AG10803 (cell line): Measurements from ENCODE around the gene CDC34.

Experiments
- DNase-seq: peaks from one replicate; pipeline ENCODE4 v3.0.0; 2010; ENCODE audit warnings: low read depth
- H3K4me3 ChIP-seq: 2 replicates; pipeline ENCODE4 v1.5.1; 2011; ENCODE audit warnings: mild to moderate bottlenecking, low read length, control low read depth
- TF ChIP-seq, protein P1 (sequence below): conservative IDR thresholded peaks from 2 replicates; pipeline ENCODE4 v1.5.1; 2011; ENCODE audit warnings: mild to moderate bottlenecking, low read length, control low read depth, inconsistent platforms

Gene CDC34

DNA sequence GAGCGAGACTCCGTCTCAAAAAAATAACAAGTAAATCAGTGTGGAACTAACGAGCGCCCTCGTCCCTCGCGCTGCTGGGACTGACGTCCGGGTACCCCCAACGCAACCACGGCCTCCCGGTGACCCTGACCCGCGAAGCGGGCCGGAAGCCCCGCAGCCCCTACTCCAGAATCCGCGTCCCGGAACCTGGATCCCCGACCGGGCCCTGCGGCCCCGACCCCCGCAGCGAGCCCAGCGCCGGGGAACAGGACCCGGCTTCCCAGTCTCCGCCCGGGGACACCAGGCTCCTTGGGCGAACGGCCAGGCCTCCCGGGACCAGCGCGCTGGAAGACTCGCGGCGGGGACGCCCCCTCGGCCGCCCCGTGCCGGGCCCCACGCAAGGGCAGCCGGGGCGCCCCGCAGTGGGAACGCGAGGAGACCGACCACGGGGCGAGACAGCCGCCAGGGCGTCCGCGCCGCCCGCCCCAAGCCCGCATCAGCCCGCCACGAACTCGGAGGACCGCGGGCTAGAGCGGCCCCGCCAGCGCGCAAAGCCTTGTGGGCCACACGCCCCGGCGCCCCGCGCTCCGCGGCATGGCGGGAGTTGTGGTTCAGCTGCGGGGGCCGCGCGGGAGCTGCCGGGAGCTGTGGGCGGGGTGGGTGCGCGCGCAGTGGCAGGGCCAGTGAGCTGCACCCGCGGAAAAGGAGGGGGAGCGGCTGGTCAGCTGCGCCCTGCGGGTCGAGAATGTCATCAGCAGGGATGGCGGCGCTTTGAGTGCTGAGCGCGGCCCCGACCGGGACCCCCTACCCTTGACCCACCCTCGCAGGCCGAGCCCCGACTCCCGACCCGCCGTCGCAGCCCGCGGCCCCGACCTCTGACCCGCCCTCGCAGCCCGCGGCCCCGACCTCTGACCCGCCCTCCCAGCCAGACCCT lies 42.8 kb upstream of the CDC34 start:
- peak; percentile 95 for DNase-seq
- TF ChIP-seq, protein P1, sequence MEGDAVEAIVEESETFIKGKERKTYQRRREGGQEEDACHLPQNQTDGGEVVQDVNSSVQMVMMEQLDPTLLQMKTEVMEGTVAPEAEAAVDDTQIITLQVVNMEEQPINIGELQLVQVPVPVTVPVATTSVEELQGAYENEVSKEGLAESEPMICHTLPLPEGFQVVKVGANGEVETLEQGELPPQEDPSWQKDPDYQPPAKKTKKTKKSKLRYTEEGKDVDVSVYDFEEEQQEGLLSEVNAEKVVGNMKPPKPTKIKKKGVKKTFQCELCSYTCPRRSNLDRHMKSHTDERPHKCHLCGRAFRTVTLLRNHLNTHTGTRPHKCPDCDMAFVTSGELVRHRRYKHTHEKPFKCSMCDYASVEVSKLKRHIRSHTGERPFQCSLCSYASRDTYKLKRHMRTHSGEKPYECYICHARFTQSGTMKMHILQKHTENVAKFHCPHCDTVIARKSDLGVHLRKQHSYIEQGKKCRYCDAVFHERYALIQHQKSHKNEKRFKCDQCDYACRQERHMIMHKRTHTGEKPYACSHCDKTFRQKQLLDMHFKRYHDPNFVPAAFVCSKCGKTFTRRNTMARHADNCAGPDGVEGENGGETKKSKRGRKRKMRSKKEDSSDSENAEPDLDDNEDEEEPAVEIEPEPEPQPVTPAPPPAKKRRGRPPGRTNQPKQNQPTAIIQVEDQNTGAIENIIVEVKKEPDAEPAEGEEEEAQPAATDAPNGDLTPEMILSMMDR: no peak
- H3K4me3 ChIP-seq: peak overlapping the region; percentile 73

DNA sequence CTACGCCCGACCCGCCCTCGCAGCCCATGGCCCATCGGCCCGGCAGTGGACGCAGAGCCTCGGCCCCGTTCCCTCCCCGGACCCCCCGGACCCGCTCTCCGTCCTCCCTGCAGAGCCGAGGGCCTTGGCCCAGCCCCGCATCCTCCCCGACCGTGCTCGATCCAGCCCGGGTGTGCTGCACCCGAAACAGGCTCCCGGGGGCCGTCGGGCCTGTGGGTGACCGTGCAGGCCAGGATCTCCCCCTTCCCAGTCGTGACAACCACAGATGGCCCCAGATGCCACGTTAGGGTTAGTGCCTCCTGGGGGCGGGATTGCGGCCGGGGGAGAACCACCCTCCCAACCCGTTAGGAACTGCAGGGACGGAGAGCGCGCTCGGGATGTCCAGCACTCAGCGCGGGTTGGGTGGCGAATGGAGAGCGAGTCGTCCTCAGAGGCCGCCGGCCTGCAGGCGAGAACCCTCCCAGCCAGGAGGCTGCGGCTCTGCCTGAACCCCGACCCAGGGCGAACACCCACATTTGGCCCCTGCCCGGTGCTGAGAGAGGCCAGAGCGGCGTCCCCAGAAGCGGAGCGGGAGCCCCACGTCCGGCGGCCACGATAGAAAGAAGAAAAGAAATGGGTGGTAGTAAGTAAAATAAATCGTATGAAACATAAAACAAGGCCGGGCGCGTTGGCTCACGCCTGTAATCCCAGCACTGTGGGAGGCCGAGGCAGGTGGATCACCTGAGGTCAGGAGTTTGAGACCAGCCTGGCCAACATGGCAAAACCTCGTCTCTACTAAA lies 42.0 kb upstream of the CDC34 start:
- peak; percentile 59 for DNase-seq
- TF ChIP-seq, protein P1: 0 out of 2 replicates have a peak, but pooled peaks have one; percentile 7
- peak overlapping the region; percentile 72 for H3K4me3 ChIP-seq

DNA sequence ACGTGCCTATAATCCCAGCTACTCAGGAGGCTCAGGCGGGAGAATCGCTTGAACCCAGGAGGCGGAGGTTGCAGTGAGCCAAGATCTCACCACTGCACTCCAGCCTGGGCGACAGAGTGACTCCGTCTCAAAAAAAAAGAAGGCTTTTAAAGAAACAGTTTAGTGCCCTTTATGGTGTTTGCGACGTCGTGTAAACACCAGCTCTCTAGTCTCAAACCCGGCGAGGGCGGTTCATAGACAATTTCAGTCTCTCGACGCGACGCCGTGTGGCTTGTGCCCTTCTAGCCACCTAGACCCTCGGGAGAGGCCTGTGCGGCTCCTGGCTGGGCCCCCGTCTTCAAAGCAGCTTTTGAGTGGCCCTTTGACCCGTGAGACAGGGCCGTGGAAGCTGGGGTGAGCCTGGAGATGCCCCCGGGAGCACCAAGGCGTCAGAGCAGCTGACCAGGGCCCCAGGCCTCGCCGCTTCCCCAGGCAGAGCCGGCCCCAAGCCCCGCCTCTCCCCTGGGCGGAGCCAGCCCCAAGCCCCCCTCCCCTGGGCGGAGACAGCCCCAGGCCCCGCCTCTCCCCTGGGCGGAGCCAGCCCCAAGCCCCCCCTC lies 40.3 kb upstream of the CDC34 start:
- TF ChIP-seq, protein P1: no peak
- H3K4me3 ChIP-seq: no peak overlapping the region
- DNase-seq: peak; percentile 12

DNA sequence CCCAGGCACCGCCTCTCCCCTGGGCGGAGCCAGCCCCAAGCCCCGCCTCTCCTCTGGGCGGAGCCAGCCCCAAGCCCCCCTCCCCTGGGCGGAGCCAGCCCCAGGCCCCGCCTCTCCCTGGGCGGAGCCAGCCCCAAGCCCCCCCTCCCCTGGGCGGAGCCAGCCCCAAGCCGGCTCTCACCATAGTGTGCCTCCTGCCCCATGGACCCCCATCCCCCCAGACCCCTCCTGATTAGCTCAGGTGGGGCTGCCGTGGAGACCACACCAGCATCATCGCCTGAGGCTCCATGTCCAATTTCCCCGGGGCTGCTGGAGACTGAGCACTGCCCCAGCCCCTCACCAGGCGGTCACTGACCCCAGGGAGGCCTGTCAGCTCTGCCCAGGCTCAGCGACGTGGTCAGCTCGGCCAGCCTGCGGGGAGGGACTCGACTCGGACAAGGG lies 39.4 kb upstream of the CDC34 start:
- DNase-seq: no peak
- TF ChIP-seq, protein P1: no peak

DNA sequence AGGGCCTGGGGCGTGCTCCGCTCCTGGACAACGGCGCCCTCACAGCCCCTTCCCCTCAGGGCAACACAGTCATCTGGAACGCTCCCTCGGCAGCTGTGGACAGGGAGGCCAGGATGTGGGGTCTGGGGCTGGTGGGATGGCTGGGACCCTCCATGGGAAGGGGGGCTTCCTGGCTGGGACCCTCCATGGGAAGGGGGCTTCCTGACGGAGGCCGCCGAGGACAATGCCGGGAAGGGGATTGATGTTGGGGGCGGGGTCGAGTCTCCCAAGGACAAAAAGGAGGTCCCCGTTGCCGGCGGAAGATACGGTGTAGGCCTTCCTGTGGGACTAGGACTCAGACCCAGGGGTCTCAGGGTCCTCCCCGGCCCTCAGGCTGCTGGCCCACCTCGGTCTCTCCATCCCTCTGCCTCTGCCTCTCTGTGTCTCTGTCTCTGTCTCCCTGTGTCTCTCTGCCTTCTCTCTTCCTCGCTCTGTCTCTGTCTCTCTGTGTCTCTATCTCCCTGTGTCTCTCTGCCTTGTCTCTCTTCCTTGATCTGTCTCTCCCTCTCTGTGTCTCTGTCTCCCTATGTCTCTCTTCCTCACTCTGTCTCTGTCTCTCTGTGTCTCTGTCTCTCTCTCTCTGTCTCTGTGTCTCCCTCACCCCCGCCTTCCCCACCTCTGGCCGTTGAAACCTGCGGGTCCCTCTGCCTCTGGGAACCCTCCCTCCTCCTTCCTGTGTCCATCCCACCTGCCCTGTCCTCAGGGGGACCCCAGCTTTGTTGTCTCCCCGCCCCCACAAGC lies 38.0 kb upstream of the CDC34 start:
- no peak for DNase-seq
- H3K4me3 ChIP-seq: no peak overlapping the region
- TF ChIP-seq, protein P1: no peak

More for the DNA sequence above, 39.4 kb upstream of the CDC34 start:
- no peak overlapping the region for H3K4me3 ChIP-seq

DNA sequence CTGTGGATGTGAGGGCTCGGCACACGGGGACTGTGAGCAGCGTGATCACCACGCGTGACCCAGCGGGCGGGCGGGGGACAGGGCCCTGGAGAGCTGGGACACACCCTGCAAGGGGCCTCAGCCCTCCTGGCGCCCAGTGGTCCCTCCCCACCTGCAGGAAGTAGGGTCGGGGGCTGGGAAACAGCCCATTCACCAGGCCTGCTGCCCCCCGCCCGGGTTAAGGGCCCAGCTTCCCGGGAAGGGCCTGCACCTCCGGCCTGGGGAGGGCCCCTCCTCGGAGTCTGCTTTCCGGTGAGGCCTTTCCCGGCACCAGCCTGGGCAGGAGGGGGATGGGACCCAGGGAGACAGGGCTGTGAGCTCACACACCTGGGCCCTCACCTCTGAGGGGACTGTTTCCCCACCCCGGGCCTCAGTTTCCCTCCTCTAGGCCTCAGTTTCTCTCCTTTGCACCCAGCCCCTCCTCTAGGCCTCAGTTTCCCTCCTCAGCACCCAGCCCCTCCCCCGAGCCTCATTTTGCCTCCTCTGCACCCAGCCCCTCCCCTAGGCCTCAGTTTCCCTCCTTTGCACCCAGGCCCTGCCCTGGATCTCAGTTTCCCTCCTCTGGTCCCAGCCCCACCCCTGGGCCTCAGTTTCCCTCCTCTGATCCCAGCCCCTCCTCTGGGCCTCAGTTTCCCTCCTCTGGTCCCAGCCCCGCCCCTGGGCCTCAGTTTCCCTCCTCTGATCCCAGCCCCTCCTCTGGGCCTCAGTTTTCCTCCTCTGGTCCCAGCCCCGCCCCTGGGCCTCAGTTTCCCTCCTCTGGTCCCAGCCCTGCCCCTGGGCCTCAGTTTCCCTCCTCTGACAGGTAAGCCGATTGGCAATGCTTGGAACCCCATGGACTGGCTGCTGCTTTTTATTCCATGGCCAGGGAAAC lies 37.1 kb upstream of the CDC34 start:
- TF ChIP-seq, protein P1: no peak
- H3K4me3 ChIP-seq: no peak overlapping the region
- DNase-seq: no peak
